IMR-90 (cell line): Measurements from ENCODE around the gene HEATR3. TPM values are rescaled to one million over a fixed set of nuclear protein-coding genes. Genes with fewer than 3 reads are reported as not detected.

Experiments
- ATAC-seq: fragments of 200-7000 bp; cut with Tn5 transposase; 2 replicates; pipeline ENCODE4 v1.9.1; 2020; ENCODE audit warnings: low read depth, mild to moderate bottlenecking, moderate library complexity
- Bru-seq: library from RNA; stranded (reverse); fragments of 400-500 nt; gene quantifications from one replicate; lab custom pipeline; 2021; lab: Mats Ljungman, UMichigan
- BruChase-seq, 2 experiments: library from RNA; stranded (reverse); fragments of 400-500 nt; gene quantifications; one replicate each; lab custom pipeline; 2021; lab: Mats Ljungman, UMichigan
- BruUV-seq: library from RNA; stranded (reverse); fragments of 400-500 nt; replicated peaks from 2 replicates; lab custom pipeline; 2021; lab: Mats Ljungman, UMichigan
- CTCF ChIA-PET: fragments of 300-600 bp; formaldehyde crosslinking; extraction: SDS; loops from one replicate; lab custom pipeline; 2021; ENCODE audit warnings: antibody characterized with exemption; lab: Yijun Ruan, JAX
- POLR2A ChIA-PET: fragments of 300-600 bp; sonication (Branson Sonifier 250); formaldehyde crosslinking; loops from one replicate; lab custom pipeline; 2022; ENCODE audit warnings: antibody characterized with exemption; ENCODE audit not compliant: unreplicated experiment; lab: Charles Lee
- DNase-seq: peaks from one replicate; pipeline ENCODE4 v3.0.0; 2013
- H2AFZ ChIP-seq: replicated peaks from 2 replicates; pipeline ENCODE3; 2013; ENCODE audit warnings: low read length, mild to moderate bottlenecking; ENCODE audit not compliant: poor library complexity
- H2AK5ac ChIP-seq: 2 replicates; pipeline ENCODE4 v1.6.1; 2013; ENCODE audit warnings: low read depth, low read length, inconsistent platforms
- H2AK9ac ChIP-seq: replicated peaks from 2 replicates; pipeline ENCODE3; 2013; ENCODE audit warnings: mild to moderate bottlenecking, low read depth, low read length, moderate library complexity; ENCODE audit not compliant: poor library complexity
- H2BK120ac ChIP-seq: 2 replicates; pipeline ENCODE4 v1.6.1; 2013; ENCODE audit warnings: low read depth, low read length, inconsistent platforms
- H2BK15ac ChIP-seq: 3 replicates; pipeline ENCODE4 v1.6.1; 2013; ENCODE audit warnings: low read depth, low read length, inconsistent platforms
- H2BK20ac ChIP-seq: 2 replicates; pipeline ENCODE4 v1.6.1; 2013; ENCODE audit warnings: low read depth, mild to moderate bottlenecking, inconsistent platforms, low read length, moderate library complexity
- H2BK5ac ChIP-seq: 2 replicates; pipeline ENCODE4 v1.6.1; 2013; ENCODE audit warnings: mild to moderate bottlenecking, low read depth, low read length, inconsistent platforms; ENCODE audit not compliant: poor library complexity, severe bottlenecking
- H3K14ac ChIP-seq: replicated peaks from 2 replicates; pipeline ENCODE4 v1.6.1; 2013; ENCODE audit warnings: low read depth, low read length, inconsistent platforms
- H3K18ac ChIP-seq: 2 replicates; pipeline ENCODE4 v1.6.1; 2013; ENCODE audit warnings: low read depth, low read length, control low read depth
- H3K23ac ChIP-seq: 2 replicates; pipeline ENCODE4 v1.6.1; 2013; ENCODE audit warnings: low read depth, low read length, inconsistent platforms
- H3K27ac ChIP-seq: 2 replicates; pipeline ENCODE4 v1.5.1; 2013; ENCODE audit warnings: mild to moderate bottlenecking, control low read depth, low read length; ENCODE audit not compliant: insufficient read depth
- H3K27me3 ChIP-seq: 2 replicates; pipeline ENCODE4 v1.6.1; 2013; ENCODE audit warnings: low read length; ENCODE audit not compliant: control insufficient read depth, insufficient read depth
- H3K36me3 ChIP-seq: 2 replicates; pipeline ENCODE4 v1.6.1; 2013; ENCODE audit warnings: low read length, mixed read lengths; ENCODE audit not compliant: control insufficient read depth, insufficient read depth
- H3K4ac ChIP-seq: 2 replicates; pipeline ENCODE4 v1.6.1; 2013; ENCODE audit warnings: low read depth, low read length, inconsistent platforms
- H3K4me1 ChIP-seq: 2 replicates; pipeline ENCODE4 v1.6.1; 2013; ENCODE audit warnings: low read length, mixed read lengths; ENCODE audit not compliant: control insufficient read depth, insufficient read depth
- H3K4me2 ChIP-seq: 2 replicates; pipeline ENCODE4 v1.6.1; 2013; ENCODE audit warnings: low read depth, mild to moderate bottlenecking, control low read depth, low read length, moderate library complexity
- H3K4me3 ChIP-seq: 2 replicates; pipeline ENCODE4 v1.5.1; 2013; ENCODE audit warnings: low read depth, mild to moderate bottlenecking, control low read depth, low read length, moderate library complexity; ENCODE audit not compliant: insufficient read depth
- H3K56ac ChIP-seq: 2 replicates; pipeline ENCODE4 v1.6.1; 2013; ENCODE audit warnings: low read length, inconsistent platforms; ENCODE audit not compliant: insufficient read depth; ENCODE audit errors: extremely low read depth
- H3K79me1 ChIP-seq, 2 experiments: 2 replicates each; pipeline ENCODE4 v1.6.1; 2013; ENCODE audit warnings: low read length in 2 of 2, inconsistent platforms in 1 of 2, low read depth in 1 of 2
- H3K9ac ChIP-seq: 2 replicates; pipeline ENCODE4 v1.6.1; 2013; ENCODE audit warnings: low read depth, low read length, control low read depth
- H3K9me1 ChIP-seq: 2 replicates; pipeline ENCODE4 v1.6.1; 2013; ENCODE audit warnings: low read length, inconsistent platforms; ENCODE audit not compliant: insufficient read depth
- H3K9me3 ChIP-seq: 2 replicates; pipeline ENCODE4 v1.6.1; 2013; ENCODE audit warnings: low read length; ENCODE audit not compliant: control insufficient read depth, insufficient read depth
- H4K20me1 ChIP-seq: 2 replicates; pipeline ENCODE4 v1.6.1; 2013; ENCODE audit warnings: low read length, inconsistent platforms; ENCODE audit not compliant: insufficient read depth
- H4K5ac ChIP-seq: 2 replicates; pipeline ENCODE4 v1.6.1; 2013; ENCODE audit warnings: mild to moderate bottlenecking, low read depth, low read length, control low read depth
- H4K8ac ChIP-seq, 2 experiments: 2 replicates each; pipeline ENCODE4 v1.6.1; 2013; ENCODE audit warnings: low read depth in 2 of 2, low read length in 2 of 2, control low read depth in 1 of 2, inconsistent platforms in 1 of 2
- H4K91ac ChIP-seq: 2 replicates; pipeline ENCODE4 v1.6.1; 2013; ENCODE audit warnings: low read depth, low read length, inconsistent platforms; ENCODE audit not compliant: insufficient read depth
- CHD1 ChIP-seq: IDR thresholded peaks from 2 replicates; pipeline ENCODE4 v1.6.1; 2012; ENCODE audit warnings: low read depth, low read length, improper control_type of control experiment
- FOS ChIP-seq: fragments of 150-350 bp; IDR thresholded peaks from 2 replicates; pipeline ENCODE4 v1.6.1; 2016; ENCODE audit warnings: low read depth, low read length
- MAZ ChIP-seq: IDR thresholded peaks from 2 replicates; pipeline ENCODE4 v1.6.1; 2012; ENCODE audit warnings: low read depth, mild to moderate bottlenecking, low read length, improper control_type of control experiment, moderate library complexity, borderline replicate concordance
- MXI1 ChIP-seq: IDR thresholded peaks from 2 replicates; pipeline ENCODE4 v1.6.1; 2012; ENCODE audit warnings: low read depth, mild to moderate bottlenecking, low read length, moderate library complexity, borderline replicate concordance
- POLR2A ChIP-seq: IDR thresholded peaks from 2 replicates; pipeline ENCODE4 v1.6.1; 2012; ENCODE audit warnings: mild to moderate bottlenecking, low read depth, low read length
- SMC3 ChIP-seq: fragments of 150-350 bp; IDR thresholded peaks from 2 replicates; pipeline ENCODE4 v1.6.1; 2016; ENCODE audit warnings: low read depth, mild to moderate bottlenecking, antibody characterized with exemption, low read length, moderate library complexity
- WGBS, 2 experiments: methylation state at CpG; one replicate each; pipeline versions ENCODE4 v1.1.5 to v1.1.7; 2013; ENCODE audit warnings: missing lambda C conversion rate in 2 of 2; ENCODE audit not compliant: insufficient read length in 1 of 2; ENCODE audit errors: extremely low coverage in 2 of 2; 5-methylcytosine and 5-hydroxymethylcytosine counted together
- dilution Hi-C: fragments of 300-500 bp; cut with HindIII; formaldehyde crosslinking; loops from one replicate; pipeline ENCODE4 v1.14.3; 2018; ENCODE audit warnings: low sequenced_read_pairs; ENCODE audit not compliant: unreplicated experiment
- in situ Hi-C: fragments of 300-500 bp; cut with MboI; formaldehyde crosslinking; loops from 3 replicates; pipeline ENCODE4 v1.14.3; 2019; ENCODE audit warnings: low sequenced_read_pairs, inconsistent platforms, mixed read lengths
- intact Hi-C: fragments of 100-400 bp; cut with micrococcal nuclease; formaldehyde crosslinking; loops from 2 replicates; pipeline ENCODE4 v1.10.0; 2022
- long read RNA-seq: library from polyadenylated mRNA; unstranded; transcript quantifications from one replicate; pipeline ENCODE4 v2.0.0, GENCODE V29; 2021; ENCODE audit not compliant: unreplicated experiment
- polyA plus RNA-seq, 3 experiments: library from polyadenylated mRNA; depleted of rRNA; stranded (reverse); fragments of >200 nt; gene quantifications; 2 replicates each; pipeline ENCODE4 v1.2.3, GENCODE V29; 2012; ENCODE audit warnings: low replicate concordance in 1 of 3
- total RNA-seq: library from RNA; depleted of rRNA; stranded (reverse); fragments of >200 nt; gene quantifications from 2 replicates; pipeline ENCODE4 v1.2.3, GENCODE V29; 2012; rRNA removed
- TF ChIP-seq, protein P1 (sequence below): fragments of 150-350 bp; IDR thresholded peaks from 2 replicates; pipeline ENCODE4 v1.6.1; 2016; ENCODE audit warnings: low read depth, mild to moderate bottlenecking, low read length, moderate library complexity, borderline replicate concordance
- TF ChIP-seq, protein P2 (sequence below): conservative IDR thresholded peaks from 2 replicates; pipeline ENCODE4 v1.5.1; 2012; ENCODE audit warnings: mild to moderate bottlenecking, low read depth, low read length, improper control_type of control experiment
- TF ChIP-seq, protein P3 (sequence below): fragments of 150-350 bp; IDR thresholded peaks from 2 replicates; pipeline ENCODE4 v1.6.1; 2017; ENCODE audit warnings: mild to moderate bottlenecking, antibody characterized with exemption, low read length, low read depth

The HEATR3 gene
- total RNA-seq (21.1 and 25.3 TPM in 2 replicates), polyA plus RNA-seq (2012; rRNA removed) (7.9 and 9.4 TPM in 2 replicates), Bru-seq, nascent RNA (percentile 68 among the genes with signal in this experiment), BruChase-seq, experiment 1, labeled RNA remaining after a 6-hour chase (percentile 73 among the genes with signal in this experiment), BruChase-seq, experiment 2, labeled RNA remaining after a 2-hour chase (percentile 61 among the genes with signal in this experiment)
- 4.0 and 4.6 TPM in 2 replicates for polyA plus RNA-seq (2012; cell fraction: cytosol; rRNA removed)
- polyA plus RNA-seq (2012; cell fraction: nucleus; rRNA removed; ENCODE audit: low replicate concordance), result 13.3 and 18.1 TPM in 2 replicates
- long read RNA-seq, transcript HEATR3-201 (15 exons, 3,560 nt), result major isoform, 7 of 12 reads
- long read RNA-seq, partial matches to known transcripts, result 0 of 12 reads
- long read RNA-seq, other reads (novel, unspliced or antisense), result 5 of 12 reads

GRCh38 chr16:50065624-50066481 is at the start of gene HEATR3:
HEATR3 (plus strand) TSS chr16:50065970; CDS start chr16:50066132, 162 bp downstream.
- dilution Hi-C loops, result no loop called here
- peaks cover 6% of the 10 kb centered on the region for H3K36me3 ChIP-seq
- peak within 1 kb of the TSS; percentile 94 for H2AK9ac ChIP-seq
- peak within 1 kb of the TSS; percentile 54 for H2BK120ac ChIP-seq
- H3K9me3 ChIP-seq, result no peaks in the 10 kb centered on the region
- H2BK20ac ChIP-seq, result no peak within 1 kb of the TSS
- no TSS peak for BruUV-seq
- peak within 1 kb of the TSS; percentile 92 for H4K91ac ChIP-seq
- H3K56ac ChIP-seq, result peak within 1 kb of the TSS; percentile 77; the same call in 1 of the 2 replicates
- peak within 1 kb of the TSS; percentile 96 for H3K23ac ChIP-seq
- ATAC-seq, result peak; percentile 94
- ChIA-PET CTCF (interaction anchor here (0.6 to 3.6 kb wide), 4 partner anchors 131 to 600 kb away, joined by 3 to 25 read pairs (median 8); no protein-coding TSS in a partner anchor), POLR2A (interaction anchor here (0.6 kb wide), 1 partner anchor 1907 kb away, joined by 4 read pairs; no protein-coding TSS in a partner anchor)
- 0 out of 3 replicates have a peak within 1 kb of the TSS, but pooled peaks have one; percentile 32 for H2BK15ac ChIP-seq
- H4K8ac ChIP-seq, result peak within 1 kb of the TSS; percentile 83 to 96
- peak within 1 kb of the TSS; percentile 95 for H3K4me2 ChIP-seq
- H3K27me3 ChIP-seq, result no peaks in the 10 kb centered on the region
- peak within 1 kb of the TSS; percentile 73 for H3K18ac ChIP-seq
- intact Hi-C loops, result loop anchor here (1.0 to 5.0 kb wide), 5 partner anchors 27 to 599 kb away; partner anchors contain the start of gene TENT4B
- H2AK5ac ChIP-seq, result peak within 1 kb of the TSS; percentile 93
- H3K14ac ChIP-seq, result peak within 1 kb of the TSS; percentile 96
- peak within 1 kb of the TSS; percentile 89 for H3K9ac ChIP-seq
- H4K5ac ChIP-seq, result peak within 1 kb of the TSS; percentile 46
- peak within 1 kb of the TSS; percentile 89 for H2BK5ac ChIP-seq
- peaks cover 29 to 33% of the 10 kb centered on the region in 2 experiments for H3K79me1 ChIP-seq
- H3K27ac ChIP-seq, result peak within 1 kb of the TSS; percentile 96
- in situ Hi-C loops, result loop anchor here (5.0 kb wide), 1 partner anchor 141 kb away; no protein-coding TSS in a partner anchor
- DNase-seq, result peak; percentile 88
- H3K4me3 ChIP-seq, result peak within 1 kb of the TSS; percentile 89
- H2AFZ ChIP-seq, result peak within 1 kb of the TSS; percentile 98
- peaks cover 30% of the 10 kb centered on the region for H4K20me1 ChIP-seq
- peaks cover 3% of the 10 kb centered on the region for H3K9me1 ChIP-seq
- H3K4ac ChIP-seq, result peak within 1 kb of the TSS; percentile 96
- 0% methylated on average over 58 of the region's 91 CpGs; no CpG with 5 or more reads in 1 of the 2 experiments for WGBS, 2 experiments
- H3K4me1 ChIP-seq, result peaks cover 11% of the 10 kb centered on the region
- no peak for TF ChIP-seq FOS
- peak; percentile 73; the same call in 1 of the 2 replicates for TF ChIP-seq MXI1
- TF ChIP-seq CHD1, result no peak
- TF ChIP-seq, protein P1, sequence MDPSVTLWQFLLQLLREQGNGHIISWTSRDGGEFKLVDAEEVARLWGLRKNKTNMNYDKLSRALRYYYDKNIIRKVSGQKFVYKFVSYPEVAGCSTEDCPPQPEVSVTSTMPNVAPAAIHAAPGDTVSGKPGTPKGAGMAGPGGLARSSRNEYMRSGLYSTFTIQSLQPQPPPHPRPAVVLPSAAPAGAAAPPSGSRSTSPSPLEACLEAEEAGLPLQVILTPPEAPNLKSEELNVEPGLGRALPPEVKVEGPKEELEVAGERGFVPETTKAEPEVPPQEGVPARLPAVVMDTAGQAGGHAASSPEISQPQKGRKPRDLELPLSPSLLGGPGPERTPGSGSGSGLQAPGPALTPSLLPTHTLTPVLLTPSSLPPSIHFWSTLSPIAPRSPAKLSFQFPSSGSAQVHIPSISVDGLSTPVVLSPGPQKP, result no peak
- TF ChIP-seq SMC3, result no peak
- peak; percentile 86 for TF ChIP-seq MAZ
- TF ChIP-seq, protein P2, sequence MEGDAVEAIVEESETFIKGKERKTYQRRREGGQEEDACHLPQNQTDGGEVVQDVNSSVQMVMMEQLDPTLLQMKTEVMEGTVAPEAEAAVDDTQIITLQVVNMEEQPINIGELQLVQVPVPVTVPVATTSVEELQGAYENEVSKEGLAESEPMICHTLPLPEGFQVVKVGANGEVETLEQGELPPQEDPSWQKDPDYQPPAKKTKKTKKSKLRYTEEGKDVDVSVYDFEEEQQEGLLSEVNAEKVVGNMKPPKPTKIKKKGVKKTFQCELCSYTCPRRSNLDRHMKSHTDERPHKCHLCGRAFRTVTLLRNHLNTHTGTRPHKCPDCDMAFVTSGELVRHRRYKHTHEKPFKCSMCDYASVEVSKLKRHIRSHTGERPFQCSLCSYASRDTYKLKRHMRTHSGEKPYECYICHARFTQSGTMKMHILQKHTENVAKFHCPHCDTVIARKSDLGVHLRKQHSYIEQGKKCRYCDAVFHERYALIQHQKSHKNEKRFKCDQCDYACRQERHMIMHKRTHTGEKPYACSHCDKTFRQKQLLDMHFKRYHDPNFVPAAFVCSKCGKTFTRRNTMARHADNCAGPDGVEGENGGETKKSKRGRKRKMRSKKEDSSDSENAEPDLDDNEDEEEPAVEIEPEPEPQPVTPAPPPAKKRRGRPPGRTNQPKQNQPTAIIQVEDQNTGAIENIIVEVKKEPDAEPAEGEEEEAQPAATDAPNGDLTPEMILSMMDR, result 0 out of 2 replicates have a peak, but pooled peaks have one; percentile 1
- TF ChIP-seq, protein P3, sequence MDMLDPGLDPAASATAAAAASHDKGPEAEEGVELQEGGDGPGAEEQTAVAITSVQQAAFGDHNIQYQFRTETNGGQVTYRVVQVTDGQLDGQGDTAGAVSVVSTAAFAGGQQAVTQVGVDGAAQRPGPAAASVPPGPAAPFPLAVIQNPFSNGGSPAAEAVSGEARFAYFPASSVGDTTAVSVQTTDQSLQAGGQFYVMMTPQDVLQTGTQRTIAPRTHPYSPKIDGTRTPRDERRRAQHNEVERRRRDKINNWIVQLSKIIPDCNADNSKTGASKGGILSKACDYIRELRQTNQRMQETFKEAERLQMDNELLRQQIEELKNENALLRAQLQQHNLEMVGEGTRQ, result no peak
- 0 out of 2 replicates have a peak, but pooled peaks have one; percentile 11 for TF ChIP-seq POLR2A
